Neuron (in vitro differentiated cells): ENCODE measurements around the gene DGKA.
"Not testable (repeated sequence)": the region's sequence is repeated elsewhere in the genome, so short reads cannot be mapped to it uniquely, and the experiment has no call there.

ENCODE experiments used
- H2AFZ ChIP-seq: one replicate; pipeline ENCODE4 v1.6.1; 2013; ENCODE audit warnings: low read depth, mild to moderate bottlenecking, inconsistent platforms, low read length, moderate library complexity
- H3K27me3 ChIP-seq: one replicate; pipeline ENCODE4 v1.6.1; 2013; ENCODE audit warnings: low read length; ENCODE audit not compliant: insufficient read depth
- H3K36me3 ChIP-seq: one replicate; pipeline ENCODE4 v1.6.1; 2013; ENCODE audit warnings: low read length; ENCODE audit not compliant: insufficient read depth
- H3K4me1 ChIP-seq: one replicate; pipeline ENCODE4 v1.6.1; 2013; ENCODE audit warnings: low read length; ENCODE audit not compliant: insufficient read depth
- H3K4me3 ChIP-seq: 2 replicates; pipeline ENCODE4 v1.5.1; 2013; ENCODE audit warnings: mild to moderate bottlenecking, low read length, moderate library complexity
- H3K9me3 ChIP-seq: one replicate; pipeline ENCODE4 v1.6.1; 2013; ENCODE audit warnings: low read length

Gene DGKA

DNA sequence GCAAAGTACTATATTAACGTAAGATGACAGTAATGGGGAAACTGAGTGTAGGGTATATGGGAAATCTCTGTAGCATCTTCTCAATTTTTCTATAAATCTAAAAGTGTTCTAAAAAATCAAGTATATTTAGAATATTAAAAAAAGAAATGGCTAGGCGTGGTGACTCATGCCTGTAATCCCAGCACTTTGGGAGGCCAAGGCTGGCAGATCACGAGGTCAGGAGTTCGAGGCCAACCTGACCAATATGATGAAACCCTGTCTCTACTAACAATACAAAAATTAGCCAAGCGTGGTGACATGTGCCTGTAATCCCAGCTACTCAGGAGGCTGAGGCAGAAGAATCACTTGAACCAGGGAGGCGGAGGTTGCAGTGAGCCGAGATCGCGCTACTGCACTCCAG, 7.3 kb upstream of the DGKA start:
- not testable (repeated sequence) for H3K9me3 ChIP-seq, H3K27me3 ChIP-seq, H3K4me3 ChIP-seq, H2AFZ ChIP-seq
- Histone ChIP-seq H3K36me3 (peaks cover 16% of the 10 kb centered on the region), H3K4me1 (peaks cover 14% of the 10 kb centered on the region)

DNA sequence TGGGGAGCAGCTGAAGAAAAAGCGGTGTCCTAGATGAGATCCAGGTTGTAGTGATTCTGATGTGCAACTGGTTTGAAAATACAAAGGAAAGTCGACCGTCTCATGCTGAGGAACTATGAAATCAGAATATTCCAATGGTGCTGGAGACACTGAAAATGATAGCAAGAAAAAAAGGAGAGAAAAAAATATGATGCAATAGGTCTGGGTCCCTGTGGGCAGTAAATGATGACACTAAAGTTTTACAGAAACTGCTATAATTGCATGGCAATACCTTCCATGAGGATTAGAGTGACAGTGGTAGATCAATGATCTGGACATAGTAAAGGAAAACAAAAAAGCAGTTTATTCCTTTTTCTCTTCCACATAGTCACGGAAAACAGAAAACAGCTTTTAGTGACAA, 5.6 kb upstream of the DGKA start:
- Histone ChIP-seq H3K4me1 (peaks cover 14% of the 10 kb centered on the region), H3K36me3 (peaks cover 16% of the 10 kb centered on the region), H2AFZ (no peak overlapping the region), H3K27me3 (no peaks in the 10 kb centered on the region), H3K4me3 (peak overlapping the region; percentile 91), H3K9me3 (no peaks in the 10 kb centered on the region)

DNA sequence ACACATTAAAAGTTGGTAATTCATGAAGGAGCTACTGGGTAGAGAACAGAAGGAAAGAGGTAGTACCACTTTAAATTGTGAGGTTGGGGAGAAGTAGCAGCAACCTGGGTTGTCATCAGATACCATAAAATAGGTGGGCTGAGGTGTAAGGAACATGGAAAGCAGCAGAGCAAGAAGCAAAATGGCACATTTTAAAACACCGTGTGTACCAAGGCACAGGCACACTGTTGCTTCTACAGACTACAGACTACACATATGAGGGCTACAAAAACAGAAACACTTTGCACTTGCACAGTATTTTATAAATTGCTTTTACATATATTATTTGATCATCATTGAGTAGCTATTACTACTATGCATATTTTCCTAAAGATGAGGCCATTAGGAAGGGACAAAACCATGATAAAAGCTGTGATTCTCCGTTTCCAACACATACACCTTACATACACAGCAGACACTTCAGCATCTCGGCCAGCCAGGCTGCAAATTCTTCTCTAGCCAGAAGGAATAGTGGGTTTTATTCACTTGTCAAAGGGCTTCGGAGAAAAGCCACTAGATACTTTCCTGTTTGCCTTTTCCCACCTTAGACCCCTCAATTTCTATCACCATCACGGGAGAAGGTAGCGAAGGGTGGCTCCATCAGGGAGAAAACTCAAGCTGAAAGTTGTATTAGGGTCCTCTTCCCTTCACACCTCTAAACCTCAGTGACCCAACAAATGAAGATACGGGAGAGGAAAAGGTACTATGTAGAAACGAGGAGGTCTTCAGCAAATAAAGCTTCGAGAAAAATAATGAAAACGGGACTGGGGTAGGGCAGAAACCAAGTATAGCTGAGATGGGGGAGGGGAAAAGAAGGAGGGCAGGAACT, 4.9 kb upstream of the DGKA start:
- H3K27me3 ChIP-seq = no peaks in the 10 kb centered on the region
- H3K36me3 ChIP-seq = peaks cover 16% of the 10 kb centered on the region
- peak overlapping the region; percentile 91 for H3K4me3 ChIP-seq
- H2AFZ ChIP-seq = peak overlapping the region; percentile 76
- H3K4me1 ChIP-seq = peaks cover 19% of the 10 kb centered on the region
- no peaks in the 10 kb centered on the region for H3K9me3 ChIP-seq

DNA sequence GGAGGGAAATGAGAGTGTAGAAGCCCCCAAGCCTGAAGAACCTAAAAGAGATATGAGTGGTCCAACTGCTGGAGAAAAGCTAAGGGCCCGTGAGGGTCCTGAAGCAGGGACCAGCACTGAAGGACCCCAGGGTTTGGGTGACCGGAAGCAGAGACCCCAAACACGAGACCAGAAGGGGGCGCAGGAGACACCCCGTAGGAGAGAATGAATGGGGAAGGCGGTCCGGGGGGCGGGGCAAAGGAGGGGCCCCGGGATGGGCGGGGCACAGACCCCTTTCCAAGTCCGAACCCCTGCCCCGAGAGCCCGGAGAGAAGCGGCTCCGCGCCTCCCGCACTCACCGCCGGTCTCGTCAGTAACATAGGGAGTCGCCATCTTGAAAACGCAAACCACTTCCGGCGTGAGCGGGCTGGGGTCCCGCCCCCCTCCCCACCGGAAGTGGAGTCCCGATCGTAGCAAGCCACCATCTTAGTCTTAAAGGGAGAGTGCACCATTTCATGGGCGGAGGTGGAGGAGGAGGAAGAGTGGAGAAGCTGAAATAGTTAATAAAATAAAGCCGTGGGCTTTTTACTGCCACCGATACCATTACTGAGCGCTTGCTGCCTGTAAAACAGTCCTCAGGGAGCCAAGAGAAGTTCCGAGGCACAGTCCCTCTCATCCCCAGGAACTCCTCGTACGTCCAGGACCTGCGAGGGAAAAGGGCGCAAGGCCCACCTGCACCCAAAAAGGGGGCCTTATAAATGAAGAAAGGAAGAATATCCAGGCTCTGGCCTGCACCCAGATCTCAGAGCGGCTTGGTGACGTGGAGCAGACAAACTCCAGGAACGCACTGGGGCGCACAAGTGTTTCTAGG, 4.0 kb upstream of the DGKA start:
- Histone ChIP-seq H3K4me1 (peaks cover 21% of the 10 kb centered on the region), H3K4me3 (peak overlapping the region; percentile 91), H2AFZ (peak overlapping the region; percentile 76), H3K36me3 (peaks cover 13% of the 10 kb centered on the region), H3K9me3 (no peaks in the 10 kb centered on the region), H3K27me3 (no peaks in the 10 kb centered on the region)

DNA sequence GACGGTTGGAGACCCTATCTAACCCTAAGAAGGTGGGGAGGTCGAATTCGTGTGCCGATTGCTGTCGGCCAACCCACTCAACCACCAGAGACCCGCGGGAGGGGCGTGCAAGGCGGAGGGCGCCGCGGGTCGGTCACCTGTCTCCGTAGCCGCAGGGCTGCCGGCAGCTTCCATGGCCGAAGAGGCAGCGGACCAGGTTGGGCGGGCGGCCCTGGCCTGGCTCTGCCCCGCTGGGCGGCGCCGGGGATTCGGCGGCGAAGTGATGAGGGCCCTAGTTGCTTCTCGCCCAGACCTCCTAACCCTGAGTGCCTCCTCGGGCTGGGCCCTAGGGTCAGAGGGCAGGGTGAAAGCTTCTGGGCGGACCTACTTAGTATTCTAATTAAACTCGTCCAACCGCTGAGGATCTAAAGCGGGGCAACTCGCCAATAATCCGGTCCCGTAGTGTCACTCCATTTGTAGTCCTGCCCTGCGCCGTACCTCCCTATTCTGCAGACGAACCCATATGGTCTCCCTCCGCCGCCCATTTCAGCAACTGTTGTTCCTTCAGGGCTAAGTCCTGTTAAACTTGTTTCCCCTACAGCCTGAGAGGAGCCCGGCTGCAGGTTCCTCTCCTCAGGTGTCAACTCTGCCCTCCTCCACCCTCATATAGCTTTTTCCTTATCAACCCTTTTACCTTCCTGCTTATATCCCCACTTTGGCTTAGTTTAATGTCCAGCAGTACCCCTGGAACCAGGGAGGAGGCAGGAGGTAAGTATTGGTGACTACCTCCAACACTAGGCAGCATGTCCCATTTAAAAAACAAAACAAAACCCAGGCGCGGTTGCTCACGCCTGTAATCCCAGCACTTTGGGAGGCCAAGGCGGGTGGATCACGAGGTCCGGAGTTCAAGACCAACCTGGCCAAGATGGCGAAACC, 3.1 kb upstream of the DGKA start, which contains the start of gene PYM1:
PYM1 (minus strand) TSS at position 307 of the 915 bp plus-strand sequence; CDS start at position 174, 133 bp downstream.
- Histone ChIP-seq H3K4me3 (peak within 1 kb of the TSS; percentile 91), H3K27me3 (peaks cover 6% of the 10 kb centered on the region), H3K9me3 (no peaks in the 10 kb centered on the region), H2AFZ (peak within 1 kb of the TSS; percentile 76), H3K4me1 (peaks cover 26% of the 10 kb centered on the region), H3K36me3 (peaks cover 5% of the 10 kb centered on the region)

DNA sequence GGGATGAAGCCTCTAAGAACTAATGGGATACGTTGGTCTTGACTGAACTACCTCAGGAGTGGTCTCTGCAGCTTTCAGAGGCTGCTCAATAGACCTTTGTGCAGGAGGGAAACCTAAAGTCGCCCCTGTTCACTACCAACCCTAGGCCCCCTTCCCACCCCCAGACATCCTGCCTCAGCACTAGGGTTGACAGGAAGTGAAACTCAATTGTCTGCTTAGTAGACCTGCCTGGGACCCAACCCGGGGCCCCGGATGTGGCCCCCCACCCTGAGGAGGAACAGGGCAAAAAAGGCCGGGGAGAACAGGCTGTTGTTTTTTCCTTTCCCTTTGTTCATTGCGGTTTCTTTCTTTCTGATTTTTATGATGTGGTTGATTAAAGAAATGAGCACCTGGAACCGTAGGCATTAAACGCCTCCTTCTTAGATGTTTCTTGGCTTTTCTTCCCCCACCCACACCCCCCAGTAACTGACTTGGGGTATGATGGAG, 1.6 kb upstream of the DGKA start:
- Histone ChIP-seq H3K27me3 (peaks cover 6% of the 10 kb centered on the region), H3K9me3 (no peaks in the 10 kb centered on the region), H3K4me1 (peaks cover 26% of the 10 kb centered on the region), H2AFZ (no peak overlapping the region), H3K36me3 (peaks cover 5% of the 10 kb centered on the region), H3K4me3 (no peak overlapping the region)

DNA sequence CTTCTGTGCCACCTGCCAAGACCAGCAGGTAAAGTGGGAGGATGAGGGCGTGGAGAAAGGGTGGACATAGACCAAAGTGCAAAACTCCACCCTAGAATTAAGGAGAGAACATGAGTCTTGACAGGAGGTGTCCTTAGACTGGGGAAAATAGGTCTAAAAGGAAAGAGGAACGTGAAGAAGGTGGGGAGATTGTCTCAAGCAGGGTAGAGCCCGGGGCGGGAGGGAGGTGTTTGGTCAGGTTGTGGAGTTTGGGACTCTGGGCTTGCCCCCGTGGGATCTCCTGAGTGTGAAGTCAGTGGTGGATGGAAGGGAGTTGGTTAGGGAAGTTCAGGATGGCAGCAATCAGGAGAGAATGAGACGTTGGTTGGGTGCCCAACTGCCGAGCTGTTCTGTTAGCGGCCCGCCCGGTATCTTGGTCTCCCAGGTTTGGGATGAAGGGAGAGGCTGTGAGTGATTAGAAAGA, 386 bp downstream of the DGKA start:
- Histone ChIP-seq H3K4me3 (peak overlapping the region; percentile 49), H3K36me3 (no peaks in the 10 kb centered on the region), H3K9me3 (no peaks in the 10 kb centered on the region), H2AFZ (peak overlapping the region; percentile 63), H3K4me1 (peaks cover 14% of the 10 kb centered on the region), H3K27me3 (peaks cover 6% of the 10 kb centered on the region)

DNA sequence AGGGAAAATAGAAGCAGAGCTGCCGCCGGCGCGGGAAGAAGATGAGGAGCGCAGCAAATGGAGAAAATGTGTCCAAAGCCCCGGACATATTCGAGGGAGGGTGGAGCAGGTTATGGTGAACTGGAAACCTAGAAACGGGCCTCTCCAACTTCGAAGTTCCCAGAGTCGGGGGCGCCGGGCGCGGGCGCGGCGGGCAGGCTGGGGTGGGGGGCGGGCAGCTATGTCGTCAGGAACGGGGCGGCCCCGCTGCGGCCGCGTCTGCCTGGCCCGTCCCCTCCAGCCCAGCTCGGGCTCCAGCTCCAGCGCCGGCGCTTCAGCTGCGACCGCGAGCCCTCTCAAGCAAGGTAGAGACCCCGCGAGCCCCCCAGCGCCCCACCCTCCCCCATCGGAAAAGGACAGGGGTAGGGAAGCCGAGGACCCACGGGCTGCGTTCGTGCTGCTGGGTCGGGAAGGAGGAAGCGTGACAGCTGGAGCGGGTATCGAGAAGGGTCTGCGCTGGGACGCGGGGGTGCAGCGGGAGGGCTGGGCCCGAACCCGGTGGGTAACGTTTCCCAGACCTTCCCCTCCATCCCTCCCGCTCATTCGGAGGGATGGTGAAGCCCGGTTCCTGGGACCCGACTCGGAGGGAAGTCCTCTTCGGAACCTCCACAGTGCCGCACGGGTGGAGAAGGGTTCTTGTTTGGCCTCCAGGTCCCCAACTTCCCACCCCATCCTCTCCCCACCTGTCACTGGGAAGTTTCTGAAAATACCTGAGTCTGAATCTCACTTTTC, 1.0 kb downstream of the DGKA start:
- Histone ChIP-seq H3K4me3 (peak overlapping the region; percentile 49), H3K36me3 (no peaks in the 10 kb centered on the region), H3K27me3 (peaks cover 6% of the 10 kb centered on the region), H3K9me3 (no peaks in the 10 kb centered on the region), H3K4me1 (peaks cover 12% of the 10 kb centered on the region), H2AFZ (peak overlapping the region; percentile 63)

DNA sequence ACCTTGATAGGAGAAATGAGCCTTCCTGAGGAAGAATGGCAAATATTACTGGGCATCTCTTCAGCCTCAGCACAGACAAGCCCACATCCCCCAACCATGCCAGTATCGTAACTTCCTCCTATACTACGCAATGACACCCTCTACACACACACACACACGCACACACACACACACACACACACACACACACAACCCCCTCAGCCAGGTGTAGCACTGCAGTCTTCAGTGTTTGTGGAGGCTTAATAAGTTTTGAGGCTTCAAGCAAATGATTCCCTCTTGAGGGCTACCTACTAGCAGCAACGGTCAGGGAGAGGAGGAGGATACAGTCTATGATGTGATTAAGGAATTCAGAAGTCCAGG, 1.6 kb downstream of the DGKA start:
- no peaks in the 10 kb centered on the region for H3K36me3 ChIP-seq
- no peaks in the 10 kb centered on the region for H3K9me3 ChIP-seq
- peaks cover 12% of the 10 kb centered on the region for H3K4me1 ChIP-seq
- H3K27me3 ChIP-seq = peaks cover 6% of the 10 kb centered on the region
- peak overlapping the region; percentile 49 for H3K4me3 ChIP-seq
- H2AFZ ChIP-seq = peak overlapping the region; percentile 63

GRCh38 chr12:55933169-55933798, 2.3 kb downstream of the DGKA start:
- peaks cover 6% of the 10 kb centered on the region for H3K27me3 ChIP-seq
- H3K9me3 ChIP-seq = no peaks in the 10 kb centered on the region
- H3K4me1 ChIP-seq = peaks cover 12% of the 10 kb centered on the region
- no peak overlapping the region for H3K4me3 ChIP-seq
- no peak overlapping the region for H2AFZ ChIP-seq
- H3K36me3 ChIP-seq = no peaks in the 10 kb centered on the region

GRCh38 chr12:55933799-55934742, 3.1 kb downstream of the DGKA start:
- H3K4me1 ChIP-seq = peaks cover 12% of the 10 kb centered on the region
- peaks cover 6% of the 10 kb centered on the region for H3K27me3 ChIP-seq
- H3K4me3 ChIP-seq = no peak overlapping the region
- H3K36me3 ChIP-seq = no peaks in the 10 kb centered on the region
- H3K9me3 ChIP-seq = no peaks in the 10 kb centered on the region
- no peak overlapping the region for H2AFZ ChIP-seq
